Tibial nerve (tissue), 4 donors: ENCODE measurements around the gene PIGZ.

Experiments used
- CTCF ChIP-seq, 5 experiments: fragments of 200-600 bp in 3 of 5; fragments of 450-650 bp in 2 of 5; sonication (generic) in 3 of 5; IDR thresholded peaks; one replicate each; pipeline ENCODE4 v1.5.1; 2016 to 2019; ENCODE audit warnings: antibody characterized with exemption in 5 of 5, mild to moderate bottlenecking in 3 of 5, moderate library complexity in 2 of 5
- EP300 ChIP-seq, 2 donors: sonication (generic); formaldehyde crosslinking; IDR thresholded peaks; one replicate each; pipeline ENCODE4 v1.6.1; 2017; ENCODE audit warnings: antibody characterized with exemption in 2 of 2, mild to moderate bottlenecking in 1 of 2

DNA sequence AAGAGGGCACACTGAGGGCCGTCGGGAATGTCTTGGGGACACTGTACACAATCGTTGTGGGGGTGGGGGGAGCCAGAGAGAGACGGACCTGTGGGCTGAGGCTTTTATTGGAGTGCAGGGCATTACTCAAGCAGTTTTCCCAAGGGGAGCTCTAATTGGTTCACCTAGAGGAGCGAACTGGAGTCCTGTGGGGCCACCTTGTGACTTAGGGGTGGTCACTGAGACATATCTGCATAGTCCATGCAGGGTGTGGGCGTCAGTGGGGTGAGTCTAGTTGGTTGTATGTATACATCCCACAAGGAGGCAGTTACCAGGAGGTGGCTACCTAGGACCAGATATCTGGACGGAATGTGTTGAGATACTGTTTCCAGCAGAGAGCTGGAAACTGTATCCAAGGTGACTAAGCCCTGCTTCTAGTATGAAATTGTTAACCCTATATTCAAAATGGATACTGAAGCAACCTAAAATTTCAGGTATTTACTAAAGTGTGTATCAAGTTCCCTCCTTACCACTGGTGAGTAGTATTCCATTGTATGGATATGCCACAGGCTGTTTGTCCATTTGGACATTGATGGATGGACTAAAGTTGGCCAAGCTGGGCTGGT is 2.6 kb upstream of the PIGZ start:
- TF ChIP-seq CTCF (IDR thresholded peaks at IDR 0.05) (no peak), EP300 (IDR thresholded peaks at IDR 0.05) (no peak)
